NCI-H345 treated with DMSO at 0.1 percent for 48 hours (cell line): Measurements from ENCODE around the gene ITGB7.

Experiments
- DNase-seq: peaks from one replicate; lab custom pipeline; 2025; ENCODE audit not compliant: unreplicated experiment; lab: John Stamatoyannopoulos, UW

ITGB7 gene

DNA sequence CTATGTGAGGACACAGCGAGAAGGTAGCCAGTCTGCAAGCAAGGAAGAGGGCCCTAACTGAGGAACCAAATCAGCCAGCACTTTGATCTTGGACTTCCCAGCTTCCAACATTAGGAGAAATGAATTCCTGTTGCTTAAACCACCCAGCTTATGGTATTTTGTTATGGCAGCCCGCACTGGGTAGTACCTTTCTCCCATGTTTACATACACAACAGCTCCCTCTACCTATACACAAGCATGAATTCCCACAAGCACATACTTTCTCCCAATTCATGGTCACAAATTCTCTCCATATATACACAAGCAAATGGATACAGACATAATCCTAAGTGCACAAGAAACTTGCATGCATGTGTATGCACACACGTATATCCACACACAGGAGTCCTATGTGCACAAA is 7.4 kb downstream of the ITGB7 start:
- no peak for DNase-seq

DNA sequence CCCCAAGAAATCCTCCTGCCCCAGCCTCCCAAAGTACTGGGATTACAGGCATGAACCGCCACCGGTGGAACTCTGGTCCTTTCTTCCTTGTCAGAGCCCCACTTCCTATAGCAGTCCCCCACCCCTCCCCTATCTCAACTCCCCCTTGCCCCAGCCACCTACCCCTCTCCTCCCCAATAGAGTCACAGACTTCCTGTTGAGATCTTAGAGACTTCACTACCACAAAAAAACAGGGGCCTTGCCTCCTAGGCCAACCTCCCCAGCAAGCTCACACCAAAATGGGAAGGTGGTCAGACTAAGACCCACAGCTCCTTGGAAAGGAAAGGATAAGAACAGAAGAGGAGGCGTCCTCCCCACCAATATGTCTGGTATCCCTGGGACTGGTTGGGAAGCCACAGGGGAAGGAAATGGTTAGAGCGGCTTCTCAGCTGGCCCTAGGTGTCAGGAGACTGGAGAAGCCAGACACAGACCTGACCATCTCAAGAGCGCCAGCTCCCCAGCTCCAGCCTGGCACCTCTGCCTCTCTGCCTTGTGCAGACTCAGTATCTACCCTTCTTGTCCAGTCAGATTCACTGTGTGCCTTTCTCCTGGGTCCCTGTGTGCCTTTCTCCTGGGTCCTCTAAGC is 8.5 kb downstream of the ITGB7 start:
- DNase-seq, result no peak

DNA sequence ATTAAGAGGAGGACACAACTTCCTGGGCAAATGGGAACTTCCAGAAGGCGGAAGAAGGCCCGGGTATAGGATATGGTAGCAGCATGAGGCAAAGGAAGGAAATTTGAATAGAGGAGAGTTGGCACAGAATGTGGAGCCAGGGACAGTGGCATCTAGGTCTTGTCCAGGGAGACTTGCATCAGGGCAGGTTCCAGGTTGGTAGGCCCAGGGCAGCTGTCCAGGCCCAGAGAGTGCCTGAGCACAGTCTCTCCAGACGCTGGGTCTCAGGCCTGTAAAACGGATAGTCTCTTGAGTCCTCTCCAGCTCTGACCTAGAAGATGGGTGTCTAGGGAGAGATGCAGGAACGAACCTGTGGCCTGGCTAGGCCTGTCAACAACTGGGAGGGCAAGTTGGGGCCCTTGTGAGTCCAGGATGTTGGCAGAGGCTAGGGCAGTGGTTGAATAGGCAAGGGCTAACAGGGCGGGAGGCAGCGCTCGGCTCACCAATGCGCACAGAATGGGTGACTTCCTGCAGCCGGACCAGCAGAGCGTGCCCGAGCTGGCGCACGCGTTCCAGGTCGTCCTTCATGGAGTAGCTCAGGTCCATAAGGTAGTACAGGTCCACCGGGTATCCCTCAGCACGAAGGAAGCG is 9.9 kb downstream of the ITGB7 start:
- no peak for DNase-seq

DNA sequence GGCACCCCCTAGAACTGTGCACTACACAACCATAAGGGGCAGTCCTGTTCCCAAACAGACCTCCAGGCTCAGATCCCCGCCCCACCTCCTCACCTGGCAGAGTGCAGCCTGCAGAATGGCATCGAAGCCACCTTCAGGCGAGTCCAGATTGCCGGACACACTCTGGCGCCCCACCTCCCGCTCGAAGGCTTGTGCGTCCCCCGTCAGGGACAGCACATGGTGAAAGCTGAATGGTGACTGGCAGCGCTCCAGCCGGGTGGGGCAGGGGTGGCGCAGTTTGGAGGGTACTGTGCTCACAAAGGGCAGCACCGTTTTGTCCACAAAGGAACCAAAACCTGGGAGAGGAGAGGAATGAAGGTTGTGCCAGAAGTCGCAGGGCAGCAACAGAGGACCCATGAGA is 10.6 kb downstream of the ITGB7 start:
- DNase-seq, result no peak

DNA sequence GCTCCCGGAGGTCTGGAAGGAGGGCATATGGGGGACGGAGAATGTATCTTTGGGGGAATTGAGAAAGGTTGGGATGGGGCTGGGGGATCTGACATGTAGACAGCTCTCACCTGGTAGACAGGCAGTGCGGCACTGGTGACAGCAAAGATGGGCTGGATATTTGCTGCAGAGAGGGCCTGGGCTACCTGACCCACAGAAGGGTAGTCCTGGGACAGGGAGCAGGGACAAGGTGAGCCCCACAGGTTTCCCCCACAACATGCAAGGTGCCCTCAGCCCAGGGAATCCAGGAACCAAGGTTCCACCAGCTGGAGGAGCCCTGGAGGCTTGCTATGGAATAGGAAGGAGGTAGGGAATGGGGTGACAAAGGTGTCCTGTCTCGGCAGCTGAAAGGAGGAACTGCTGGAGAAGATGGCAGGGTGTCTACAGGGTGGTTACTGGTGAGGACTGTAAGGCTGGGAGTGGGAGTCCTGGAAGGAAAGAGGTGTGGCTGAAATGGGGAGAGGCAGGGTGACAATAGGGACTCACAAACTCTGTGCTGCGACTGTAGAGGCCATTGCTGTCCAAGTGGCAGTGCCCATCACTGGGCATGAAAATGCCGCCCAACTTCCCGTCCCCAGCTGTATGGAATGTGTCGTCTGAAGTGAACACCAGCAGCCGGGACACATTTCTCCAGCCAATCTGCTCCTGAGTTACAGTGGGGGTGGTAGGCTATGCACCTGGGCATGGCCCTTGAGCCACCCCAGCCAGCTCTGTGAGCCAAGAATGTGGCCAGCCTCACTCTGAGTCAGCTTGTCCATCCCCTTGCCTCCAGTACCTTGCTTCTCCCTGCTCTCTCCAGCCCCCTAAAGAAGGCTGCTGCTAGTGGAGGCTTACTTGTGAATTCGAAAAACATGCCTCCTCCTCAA is 11.3 kb downstream of the ITGB7 start:
- no peak for DNase-seq

DNA sequence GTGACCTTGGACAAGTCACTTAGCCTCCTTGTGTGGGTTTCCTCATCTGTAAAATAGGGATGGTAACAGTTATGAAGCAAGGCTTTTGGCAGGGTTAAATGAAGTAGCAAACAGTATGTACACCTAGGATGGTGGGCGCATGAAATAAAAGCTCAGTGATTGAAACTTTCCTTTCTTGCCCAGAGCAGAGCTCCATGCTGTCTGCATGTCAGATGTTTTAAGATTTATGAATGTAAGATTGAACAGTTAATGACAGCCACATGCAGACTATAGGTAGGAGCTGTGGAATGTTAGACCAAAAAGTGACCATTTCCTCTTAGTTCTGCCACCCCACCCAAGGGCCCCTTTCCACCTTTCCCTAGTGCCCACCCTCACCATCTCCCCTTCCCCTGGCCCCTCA is 12.1 kb downstream of the ITGB7 start:
- no peak for DNase-seq

DNA sequence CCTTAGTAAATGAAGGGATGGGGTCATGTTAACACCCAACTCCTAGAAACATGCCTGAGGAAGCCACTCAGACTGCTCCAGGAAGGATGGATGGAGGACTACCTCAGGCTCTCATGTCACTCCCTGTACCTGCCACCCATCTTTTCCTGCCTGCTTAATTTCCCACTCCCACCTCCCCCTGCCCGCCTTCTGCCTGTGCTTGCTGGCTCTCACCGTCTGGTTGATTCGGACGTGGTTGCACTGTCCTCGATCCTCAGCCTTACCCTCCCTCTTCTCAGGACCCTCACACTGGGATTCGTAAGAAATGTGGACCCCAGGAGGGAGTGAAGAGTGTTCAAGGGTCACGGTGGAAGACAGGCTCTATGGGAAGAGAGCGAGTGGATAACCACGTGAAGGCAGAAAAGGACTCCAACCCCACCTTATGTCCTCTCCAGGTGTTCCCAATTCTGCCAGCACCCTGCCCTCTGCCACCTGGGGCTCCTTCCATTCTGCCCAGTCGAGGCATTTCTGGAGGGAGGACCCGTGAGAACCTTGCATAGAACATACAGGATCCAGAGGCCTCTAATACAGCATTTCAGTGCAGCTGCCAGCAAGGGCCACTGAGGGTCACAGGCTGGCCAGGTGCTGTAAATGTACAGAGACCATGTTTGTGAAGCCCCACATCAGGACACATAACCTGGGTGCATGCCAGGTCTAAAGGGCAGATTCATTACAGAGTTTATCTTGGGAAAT is 12.9 kb downstream of the ITGB7 start:
- no peak for DNase-seq

DNA sequence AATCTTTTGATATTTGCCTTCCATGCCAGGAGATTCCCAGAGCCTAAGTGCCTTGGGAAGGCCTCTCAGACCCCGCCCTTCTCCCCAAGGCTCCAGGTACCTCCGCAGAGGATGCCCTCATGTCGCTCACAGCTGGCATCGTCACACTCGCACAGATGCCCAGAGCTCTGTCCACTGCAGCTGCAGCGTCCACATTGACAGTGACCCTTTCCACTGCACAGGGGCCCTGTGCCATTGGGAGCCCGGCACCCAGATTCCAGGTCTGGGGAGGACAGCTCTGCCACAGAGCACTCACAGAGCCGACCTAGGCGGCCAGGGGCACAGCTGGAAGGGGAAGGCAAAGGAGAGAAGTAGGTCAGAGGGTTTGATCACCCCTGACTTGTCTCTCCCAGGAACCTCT is 14.0 kb downstream of the ITGB7 start:
- no peak for DNase-seq

DNA sequence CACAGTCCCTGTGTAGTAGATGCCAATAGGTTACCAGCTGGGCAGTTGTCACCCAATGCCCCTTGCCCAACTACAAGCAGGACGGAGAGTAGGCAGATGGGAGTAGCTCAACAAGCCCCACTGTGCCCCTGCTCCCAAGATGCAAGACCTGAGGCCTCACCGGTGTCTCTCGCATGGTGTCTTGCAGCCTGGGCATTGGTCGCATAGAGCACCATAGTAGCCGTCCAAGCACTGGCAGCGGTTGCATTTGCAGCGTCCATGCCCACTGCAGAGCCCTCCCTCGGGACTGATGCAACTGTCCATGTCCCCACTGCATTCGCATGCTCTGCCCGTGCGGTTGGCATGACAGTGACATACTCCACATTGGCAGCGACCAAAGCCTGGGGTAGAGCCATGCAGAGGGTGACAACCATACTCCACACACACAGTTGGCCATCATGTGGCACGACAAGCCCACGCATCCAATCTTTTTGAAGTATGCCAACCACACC is 14.5 kb downstream of the ITGB7 start:
- DNase-seq, result no peak

DNA sequence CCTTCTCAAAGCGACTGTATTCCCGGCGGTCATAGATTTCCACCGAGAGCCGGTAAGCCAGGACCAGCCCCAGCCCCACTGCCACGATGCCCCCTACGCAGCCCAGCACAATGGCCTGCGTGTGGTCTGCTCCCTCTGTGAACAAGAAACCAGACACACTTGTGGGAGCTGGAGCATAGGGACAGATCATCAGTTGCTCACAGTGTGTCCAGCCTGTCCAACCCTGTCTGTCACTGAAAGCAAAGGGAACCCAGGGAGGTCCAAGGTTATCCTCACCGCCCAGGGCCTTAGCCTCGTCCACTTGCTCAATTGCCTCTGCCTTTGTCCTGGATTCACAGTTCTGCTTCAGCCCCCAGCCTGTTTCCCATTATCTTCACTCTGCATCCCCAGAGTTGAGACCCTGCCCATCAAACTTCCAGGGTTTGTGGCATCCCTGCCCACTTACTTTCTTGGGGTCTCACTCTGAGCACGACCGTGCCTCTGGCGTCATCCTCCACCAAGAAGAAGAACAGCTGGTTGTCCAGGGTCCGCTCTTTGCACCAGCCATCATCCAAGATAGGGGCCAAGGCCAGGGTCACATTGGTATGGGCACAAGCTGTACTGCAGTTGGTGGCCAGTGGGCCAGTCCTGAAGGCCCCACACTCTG is 15.0 kb downstream of the ITGB7 start:
- DNase-seq, result no peak

DNA sequence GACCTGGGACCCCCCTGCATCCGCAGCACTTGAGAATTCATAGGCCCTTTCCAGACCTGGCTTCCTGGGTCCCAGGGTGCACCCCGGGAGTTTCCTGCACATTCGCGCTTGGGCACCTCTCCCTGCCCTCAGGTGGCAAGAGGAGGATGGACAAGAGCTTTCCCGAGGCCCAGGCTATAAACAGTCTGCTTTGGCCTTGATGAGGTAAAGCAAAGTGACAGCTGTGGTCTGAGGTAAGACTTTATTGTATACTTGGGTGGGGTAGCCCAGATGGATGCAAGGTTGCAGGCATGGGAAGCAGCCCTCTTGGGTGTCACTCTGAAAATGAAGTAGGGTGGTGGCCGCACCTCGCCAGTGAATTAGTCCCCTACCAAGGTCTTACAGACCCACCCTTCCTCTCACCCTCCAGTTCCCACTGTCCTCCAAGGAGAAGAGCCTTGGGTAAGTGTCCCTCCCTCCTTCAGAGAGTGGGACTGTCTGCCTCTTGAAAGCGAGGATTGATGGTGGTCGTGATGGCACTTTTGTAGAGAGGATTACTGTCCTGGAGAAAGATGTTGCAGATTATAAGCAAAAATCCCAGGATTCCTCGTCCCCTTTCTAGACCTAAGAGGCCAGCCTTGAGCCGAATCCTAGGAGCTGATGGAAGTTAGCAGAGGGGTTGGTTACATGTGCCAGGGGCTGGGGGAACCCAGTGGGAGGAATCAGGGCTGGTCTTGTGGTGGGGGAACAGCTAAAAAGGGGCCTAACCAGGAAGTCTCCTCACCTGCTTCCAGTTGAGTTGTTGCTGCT is 15.8 kb downstream of the ITGB7 start:
- DNase-seq, result no peak

DNA sequence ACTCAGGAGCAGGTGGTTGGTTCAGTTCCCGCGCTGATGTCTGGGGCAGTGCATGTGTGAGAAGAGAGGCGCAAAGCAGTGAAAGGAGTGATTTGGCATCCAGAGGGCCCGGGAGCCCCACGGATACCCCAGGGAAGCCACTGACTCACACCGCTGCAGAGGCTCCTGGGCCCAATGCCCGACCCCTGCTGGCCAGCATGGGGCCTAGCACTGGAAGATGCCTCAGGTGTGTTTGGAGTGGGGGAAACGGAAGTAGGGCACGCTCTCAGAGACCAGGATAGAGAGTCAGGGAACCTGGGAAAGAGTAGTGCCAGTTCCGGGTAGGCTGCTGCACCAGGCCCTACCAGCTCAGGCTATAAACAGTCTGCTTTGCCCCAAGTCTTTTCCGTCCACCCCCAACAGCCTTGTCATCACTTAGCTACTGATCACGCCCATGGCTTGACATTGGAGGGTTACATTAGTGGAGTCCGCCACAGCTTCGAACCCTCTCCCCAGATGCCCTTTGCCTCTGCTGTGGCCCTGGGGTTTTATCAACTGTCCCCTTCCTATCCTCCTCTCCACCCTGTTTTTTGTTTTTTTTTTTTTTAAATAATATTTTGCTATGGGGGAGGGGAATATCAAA is 16.8 kb downstream of the ITGB7 start:
- no peak for DNase-seq

DNA sequence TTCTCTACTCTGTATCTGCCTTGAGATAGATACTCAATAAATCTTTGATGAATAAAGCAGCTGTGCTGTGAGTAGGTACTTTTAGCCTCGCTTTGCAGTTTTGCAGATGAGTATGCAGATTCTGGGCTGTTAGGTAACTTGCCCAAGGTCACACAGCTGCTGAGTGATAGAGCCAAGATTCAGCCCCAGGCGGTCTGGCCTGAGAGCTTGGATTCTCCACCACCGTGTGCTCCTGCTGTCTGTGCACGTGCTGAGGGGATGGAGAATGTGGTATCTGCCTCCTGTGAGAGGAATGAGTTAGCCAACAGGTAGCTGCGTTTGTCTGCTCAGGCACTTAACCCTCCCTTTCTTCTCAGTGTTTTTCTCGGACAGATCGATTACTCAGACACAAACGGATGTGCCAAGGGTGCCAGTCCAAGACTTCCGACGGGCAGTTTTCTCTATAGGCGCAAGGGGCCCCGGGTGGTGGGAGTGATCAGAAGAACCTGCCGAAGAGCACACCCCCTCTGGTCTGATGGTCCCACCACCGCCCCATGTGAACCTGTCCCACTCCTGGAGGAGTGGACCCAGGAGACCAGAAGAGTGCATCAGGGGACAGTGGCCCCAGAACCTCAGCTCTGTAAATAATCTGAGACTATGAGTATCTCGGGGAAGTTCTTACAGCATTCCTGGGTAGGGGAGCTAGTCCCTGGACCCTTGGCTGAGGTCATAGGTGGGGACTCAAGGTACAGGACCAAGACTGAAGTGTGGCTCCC is 19.7 kb downstream of the ITGB7 start:
- DNase-seq, result no peak

DNA sequence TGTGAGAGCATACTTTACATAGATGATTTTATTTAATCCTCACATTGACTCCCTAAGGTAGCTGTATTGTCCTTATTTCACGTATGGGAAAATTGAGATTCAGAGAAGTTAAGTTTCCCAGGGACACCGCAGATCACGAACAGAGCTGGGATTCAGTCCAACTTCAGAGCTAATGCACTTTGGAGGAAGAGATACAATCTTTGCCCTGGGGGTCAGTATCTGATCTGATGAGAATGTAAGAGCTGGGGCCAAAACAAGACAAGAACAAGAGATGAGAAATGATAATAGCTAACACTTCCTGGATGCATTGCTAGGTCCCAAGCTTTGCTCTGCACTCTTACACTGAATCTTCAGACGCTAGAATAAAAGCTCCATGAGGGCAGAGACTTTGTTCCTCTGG is 20.3 kb downstream of the ITGB7 start:
- no peak for DNase-seq

DNA sequence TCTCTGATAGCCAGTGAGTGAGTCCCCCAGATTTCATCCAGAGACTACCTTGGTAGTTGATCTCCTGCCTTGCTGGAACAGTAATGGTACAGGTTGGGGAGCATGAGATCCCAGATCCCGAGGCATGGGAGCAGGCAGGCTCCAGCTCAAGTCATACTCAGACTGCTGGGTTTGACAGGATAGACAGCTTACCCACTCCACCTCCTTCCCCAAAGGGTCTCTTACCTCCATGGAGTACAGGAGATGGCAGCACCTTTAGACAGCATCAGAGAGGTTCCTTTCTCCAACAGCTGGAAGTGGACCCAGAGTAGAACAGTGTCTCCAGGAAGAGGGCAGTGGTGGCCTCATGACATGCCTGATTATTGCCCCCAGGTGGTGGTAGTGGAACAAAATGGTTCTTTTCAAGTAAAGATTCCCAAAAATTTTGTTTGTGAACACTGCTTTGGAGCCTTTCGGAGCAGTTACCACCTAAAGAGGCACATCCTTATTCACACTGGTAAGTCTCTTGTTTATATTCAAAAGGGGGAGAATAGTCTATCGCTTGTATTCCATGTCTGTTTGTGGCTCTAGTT is 21.4 kb downstream of the ITGB7 start:
- DNase-seq, result no peak

DNA sequence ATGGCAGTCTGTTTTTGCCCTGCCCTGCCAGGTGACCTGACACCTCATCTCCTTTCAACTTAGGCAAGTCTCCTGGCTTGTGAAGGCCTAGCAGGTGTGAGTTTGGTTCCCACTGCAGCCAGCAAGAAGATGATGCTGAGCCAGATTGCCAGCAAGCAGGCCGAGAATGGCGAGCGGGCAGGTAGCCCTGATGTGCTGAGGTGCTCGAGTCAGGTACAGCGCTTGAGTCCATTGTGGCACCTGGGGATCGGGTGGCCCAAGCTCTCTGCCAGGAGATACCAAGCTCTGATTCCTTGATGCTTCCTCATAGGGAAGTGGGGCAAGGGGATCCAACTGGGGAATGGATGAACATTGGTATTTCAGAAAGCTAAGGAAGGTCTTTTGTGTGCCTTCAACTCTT is 22.2 kb downstream of the ITGB7 start:
- DNase-seq, result no peak

DNA sequence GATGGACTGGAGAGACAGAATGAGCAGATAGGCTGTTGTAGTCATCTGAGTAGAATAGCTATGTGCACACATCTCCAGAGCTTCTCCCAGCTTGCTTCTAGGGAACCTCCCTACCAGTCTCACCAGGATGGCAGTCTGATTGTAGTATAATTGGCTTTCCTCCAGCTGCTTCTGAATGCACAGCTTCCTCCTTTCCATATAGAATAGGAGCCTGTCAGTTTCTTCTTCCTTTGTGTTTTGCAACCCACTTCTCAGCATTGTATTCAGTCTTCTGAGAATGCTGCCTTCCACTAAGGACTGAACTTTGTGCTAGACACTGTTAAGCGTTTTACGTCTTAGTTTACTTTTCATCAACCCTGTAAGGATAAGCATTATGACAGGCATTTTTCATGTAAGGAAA is 24.1 kb downstream of the ITGB7 start:
- DNase-seq, result peak; percentile 6

DNA sequence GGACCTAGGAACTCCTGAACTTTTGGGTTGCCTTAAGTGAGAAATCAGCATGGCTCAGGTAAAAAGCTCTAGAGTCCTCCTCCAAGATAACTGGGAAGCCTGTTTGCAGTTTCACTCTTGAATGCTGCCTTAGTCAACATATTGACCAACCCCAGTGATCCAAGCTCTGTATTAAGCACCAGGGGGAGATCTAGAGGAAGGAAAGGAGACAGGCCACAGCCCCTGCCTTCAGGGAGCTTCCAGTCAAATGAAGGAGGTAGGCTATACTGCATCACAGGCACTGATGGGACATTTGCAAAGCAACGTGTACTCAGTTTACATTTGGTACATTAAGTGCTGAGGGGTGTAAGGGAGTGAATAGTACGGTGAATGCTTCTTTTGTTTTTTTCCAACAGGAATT is 25.1 kb downstream of the ITGB7 start:
- no peak for DNase-seq
